Activated CD8-positive, alpha-beta memory T cell treated with anti-CD3 and anti-CD28 coated beads, Interleukin-2, amount 50 U/mL, for 4 hours (primary cell): ENCODE results near the gene SIPA1.
A peak's percentile ranks its signal among the peaks of the same experiment; 100 is the strongest.
"Not testable (repeated sequence)": the region's sequence is repeated elsewhere in the genome, so short reads cannot be mapped to it uniquely, and the experiment has no call there.

Experiments used
- DNase-seq: peaks from one replicate; pipeline ENCODE4 v3.0.0-alpha.2; 2020

SIPA1 gene

GRCh38 chr11:65661599-65662246 lies 23.8 kb downstream of the SIPA1 start:
- DNase-seq, result no peak

DNA sequence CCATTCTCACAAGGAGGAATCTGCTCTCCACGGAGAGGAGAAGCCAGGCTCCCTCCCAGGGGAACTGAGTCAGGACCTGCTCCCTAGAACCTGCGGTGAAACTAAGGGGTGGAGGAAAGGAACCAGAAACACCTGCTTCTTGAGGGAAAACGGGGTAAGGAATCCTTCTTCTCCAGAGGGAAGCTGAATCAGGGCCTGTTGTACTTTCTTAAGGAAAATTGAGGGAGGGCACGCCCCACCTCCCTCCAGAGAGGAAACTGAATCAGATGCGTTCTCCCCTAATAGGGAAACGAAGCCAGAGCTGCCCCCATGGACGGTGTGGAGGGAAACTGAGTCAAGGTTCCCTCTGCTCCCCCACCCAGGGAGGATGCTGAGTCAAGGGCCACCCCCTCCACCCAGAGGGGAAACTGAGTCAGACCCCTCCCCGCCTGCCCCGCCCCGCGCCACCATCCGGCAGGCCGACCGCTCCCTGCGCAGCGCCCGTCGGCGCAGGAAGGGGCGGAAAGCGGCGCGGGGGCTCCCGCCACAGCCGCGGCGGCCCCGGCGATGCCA lies 24.4 kb downstream of the SIPA1 start:
- DNase-seq, result no peak

GRCh38 chr11:65662799-65663638 lies 25.1 kb downstream of the SIPA1 start, which contains the start of gene RELA:
RELA (minus strand) TSS chr11:65662916; CDS start chr11:65662832, 84 bp downstream.
- DNase-seq, result peak; percentile 91

DNA sequence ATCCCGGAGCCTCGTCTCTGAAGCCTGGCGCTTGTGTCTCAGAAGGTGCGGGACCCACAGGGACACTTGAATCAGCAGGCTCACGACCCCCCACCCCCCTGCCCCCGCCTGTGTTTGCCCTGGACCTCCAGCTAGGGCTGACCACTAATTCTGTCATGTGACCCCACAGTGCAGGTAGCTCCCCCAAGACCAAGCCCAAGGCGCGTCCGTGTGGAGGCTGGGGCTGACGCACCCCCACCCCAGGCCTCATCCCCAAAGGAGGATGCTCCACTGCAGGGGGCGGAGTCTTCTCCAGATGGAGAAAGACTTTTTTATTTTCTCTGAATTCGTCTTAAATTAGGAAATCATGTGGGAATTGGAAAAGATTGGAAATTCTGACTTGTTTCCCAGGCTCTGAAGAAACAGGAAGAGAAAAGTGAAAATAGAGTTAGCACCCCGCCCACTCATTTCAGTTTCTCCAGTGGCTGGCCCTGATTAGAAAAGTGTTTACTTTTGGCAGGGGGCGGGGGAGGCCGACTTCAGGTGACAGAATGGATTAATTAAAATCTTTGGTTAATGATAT lies 25.8 kb downstream of the SIPA1 start:
- DNase-seq, result peak; percentile 50

- no peak for DNase-seq
Measured at GRCh38 chr11:65672180-65672860, 34.4 kb downstream of the SIPA1 start.

GRCh38 chr11:65672982-65673381 lies 35.1 kb downstream of the SIPA1 start:
- no peak for DNase-seq

GRCh38 chr11:65680192-65680743 lies 42.4 kb downstream of the SIPA1 start:
- no peak for DNase-seq

DNA sequence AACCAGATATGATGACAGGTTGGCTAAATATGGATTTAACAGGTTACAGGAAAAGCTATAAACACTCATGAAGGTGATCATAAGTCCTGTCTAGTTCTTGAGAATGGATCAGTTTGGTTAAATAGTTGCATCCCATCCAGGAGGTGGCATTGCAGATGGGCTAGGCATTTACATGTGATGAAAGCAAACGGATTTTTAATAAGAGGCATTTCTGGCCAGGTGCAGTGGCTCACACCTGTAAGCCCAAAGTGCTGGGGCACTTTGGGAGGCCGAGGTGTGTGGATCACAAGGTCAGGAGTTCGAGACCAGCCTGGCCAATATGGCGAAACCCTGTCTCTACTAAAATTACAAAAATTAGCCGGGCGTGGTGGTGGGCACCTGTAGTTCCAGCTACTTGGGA lies 45.6 kb downstream of the SIPA1 start:
- DNase-seq, result not testable (repeated sequence)

GRCh38 chr11:65685981-65686380 lies 48.1 kb downstream of the SIPA1 start:
- DNase-seq, result no peak

GRCh38 chr11:65691847-65692246 lies 53.9 kb downstream of the SIPA1 start:
- DNase-seq, result not testable (repeated sequence)

- no peak for DNase-seq
Measured at GRCh38 chr11:65692367-65692766, 54.5 kb downstream of the SIPA1 start.

- DNase-seq, result no peak
Measured at GRCh38 chr11:65695459-65696241, 57.7 kb downstream of the SIPA1 start.

- DNase-seq, result no peak
Measured at GRCh38 chr11:65696802-65697552, 59.1 kb downstream of the SIPA1 start.

DNA sequence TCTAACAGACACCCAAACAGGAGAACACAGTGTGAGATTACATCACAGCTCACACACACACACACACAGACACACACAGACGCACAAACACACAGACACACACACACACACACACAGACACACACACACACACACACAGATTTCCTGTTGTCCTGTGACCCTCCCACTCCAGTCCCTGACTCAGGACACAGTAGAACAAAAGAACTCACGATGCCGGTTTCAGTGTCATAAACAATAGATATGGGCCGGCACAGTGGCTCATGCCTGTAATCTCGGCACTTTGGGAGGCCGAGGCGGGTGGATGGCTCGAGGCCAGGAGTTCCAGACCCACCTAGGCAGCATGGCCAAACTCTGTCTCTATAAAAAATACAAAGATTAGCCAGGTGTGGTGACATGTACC lies 60.3 kb downstream of the SIPA1 start:
- DNase-seq, result no peak

DNA sequence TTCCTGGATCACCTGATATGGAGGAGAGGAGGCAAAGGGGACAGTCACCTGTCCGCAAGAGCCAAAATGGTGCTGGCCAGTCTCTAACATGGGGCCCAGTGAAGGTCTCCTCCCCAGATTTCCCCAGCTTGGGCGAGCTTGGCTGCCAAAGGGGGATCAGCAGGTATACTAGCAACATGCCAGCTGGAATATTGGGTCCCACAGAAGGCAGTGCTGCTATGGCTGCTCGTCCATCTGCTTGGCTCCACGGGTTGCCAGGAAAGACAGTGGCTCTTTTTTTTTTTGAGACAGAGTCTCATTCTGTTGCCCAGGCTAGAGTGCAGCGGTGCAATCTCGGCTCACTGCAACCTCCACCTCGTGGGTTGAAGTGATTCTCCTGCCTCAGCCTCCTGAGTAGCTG lies 61.4 kb downstream of the SIPA1 start:
- DNase-seq, result no peak

- no peak for DNase-seq
Measured at GRCh38 chr11:65700399-65700798, 62.5 kb downstream of the SIPA1 start.
